ENCODE measurements around the gene SPOPL. TPM values are rescaled to one million over a fixed set of nuclear protein-coding genes. Genes with fewer than 3 reads are reported as not detected.

SPOPL gene
- total RNA-seq, 1 experiment from 2014 or later = 21.0 TPM

DNA sequence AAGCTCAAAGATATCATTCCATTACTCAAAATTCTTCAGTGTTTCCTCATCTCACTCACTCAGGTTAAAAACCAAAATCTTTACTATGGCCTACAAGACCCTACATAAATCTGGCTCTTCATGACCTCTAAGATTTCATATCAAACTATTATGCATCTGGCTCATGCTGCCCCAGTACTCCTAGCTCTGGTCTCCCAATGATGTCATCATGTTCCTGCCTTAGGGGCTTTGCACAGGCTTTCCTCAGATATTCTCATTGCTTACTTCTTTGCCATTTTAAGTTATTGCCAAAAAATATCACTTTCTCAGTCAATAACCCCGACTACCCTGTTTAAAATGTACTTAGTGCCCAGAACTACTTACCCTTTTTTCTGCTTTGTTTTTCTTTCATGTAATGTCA is 33.0 kb upstream of the SPOPL start:
- Histone ChIP-seq H3K27me3 (ENCODE audit: insufficient read depth, low read depth) (no peaks in the 10 kb centered on the region), H3K9me2 (ENCODE audit: insufficient read depth) (no peaks in the 10 kb centered on the region), H3K4me2 (no peak overlapping the region), H3K36me3 (ENCODE audit: low read depth) (no peaks in the 10 kb centered on the region), H3K9me3 (ENCODE audit: insufficient read depth, low read depth) (no peaks in the 10 kb centered on the region), H3K27ac (no peak overlapping the region), H2AFZ (no peak overlapping the region), H4K20me1 (ENCODE audit: insufficient read depth) (no peaks in the 10 kb centered on the region), H3K4me1 (replicated peaks; ENCODE audit: insufficient read depth) (no peaks in the 10 kb centered on the region), H3F3A (ENCODE audit: insufficient read depth, low read depth) (no peaks in the 10 kb centered on the region), H3K4me3 (no peak overlapping the region), H3K79me2 (ENCODE audit: low read depth) (no peaks in the 10 kb centered on the region)
- ChIA-PET POLR2A (ENCODE audit: unreplicated experiment) (no interaction called here), CTCF (no interaction called here)
- intact Hi-C loops (cut with micrococcal nuclease; ENCODE audit: unreplicated experiment) = no loop called here
- TF ChIP-seq EZH2 (IDR thresholded peaks at IDR 0.05; ENCODE audit: low read depth) = no peak
- TF ChIP-seq, protein P1, sequence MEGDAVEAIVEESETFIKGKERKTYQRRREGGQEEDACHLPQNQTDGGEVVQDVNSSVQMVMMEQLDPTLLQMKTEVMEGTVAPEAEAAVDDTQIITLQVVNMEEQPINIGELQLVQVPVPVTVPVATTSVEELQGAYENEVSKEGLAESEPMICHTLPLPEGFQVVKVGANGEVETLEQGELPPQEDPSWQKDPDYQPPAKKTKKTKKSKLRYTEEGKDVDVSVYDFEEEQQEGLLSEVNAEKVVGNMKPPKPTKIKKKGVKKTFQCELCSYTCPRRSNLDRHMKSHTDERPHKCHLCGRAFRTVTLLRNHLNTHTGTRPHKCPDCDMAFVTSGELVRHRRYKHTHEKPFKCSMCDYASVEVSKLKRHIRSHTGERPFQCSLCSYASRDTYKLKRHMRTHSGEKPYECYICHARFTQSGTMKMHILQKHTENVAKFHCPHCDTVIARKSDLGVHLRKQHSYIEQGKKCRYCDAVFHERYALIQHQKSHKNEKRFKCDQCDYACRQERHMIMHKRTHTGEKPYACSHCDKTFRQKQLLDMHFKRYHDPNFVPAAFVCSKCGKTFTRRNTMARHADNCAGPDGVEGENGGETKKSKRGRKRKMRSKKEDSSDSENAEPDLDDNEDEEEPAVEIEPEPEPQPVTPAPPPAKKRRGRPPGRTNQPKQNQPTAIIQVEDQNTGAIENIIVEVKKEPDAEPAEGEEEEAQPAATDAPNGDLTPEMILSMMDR (conservative IDR thresholded peaks at IDR 0.05) = no peak
- no peak for DNase-seq
- no TSS peak for BruUV-seq (replicated peaks)

GRCh38 chr2:138469411-138469810 is 32.2 kb upstream of the SPOPL start:
- TF ChIP-seq, protein P1 (conservative IDR thresholded peaks at IDR 0.05) = no peak
- no peak for TF ChIP-seq EZH2 (IDR thresholded peaks at IDR 0.05; ENCODE audit: low read depth)
- POLR2A ChIA-PET (ENCODE audit: unreplicated experiment) = no interaction called here
- Histone ChIP-seq H3K79me2 (ENCODE audit: low read depth) (no peaks in the 10 kb centered on the region), H3K27me3 (ENCODE audit: insufficient read depth, low read depth) (no peaks in the 10 kb centered on the region), H3K27ac (no peak overlapping the region), H4K20me1 (ENCODE audit: insufficient read depth) (no peaks in the 10 kb centered on the region), H3K4me1 (replicated peaks; ENCODE audit: insufficient read depth) (no peaks in the 10 kb centered on the region), H3K4me2 (no peak overlapping the region), H3K9me2 (ENCODE audit: insufficient read depth) (no peaks in the 10 kb centered on the region), H3F3A (ENCODE audit: insufficient read depth, low read depth) (no peaks in the 10 kb centered on the region), H3K9me3 (ENCODE audit: insufficient read depth, low read depth) (no peaks in the 10 kb centered on the region), H3K36me3 (ENCODE audit: low read depth) (no peaks in the 10 kb centered on the region), H2AFZ (no peak overlapping the region), H3K4me3 (no peak overlapping the region)
- DNase-seq = no peak
- intact Hi-C loops (cut with micrococcal nuclease; ENCODE audit: unreplicated experiment) = no loop called here
- no TSS peak for BruUV-seq (replicated peaks)
- CTCF ChIA-PET = no interaction called here

GRCh38 chr2:138470941-138471340 is 30.6 kb upstream of the SPOPL start:
- no peak for TF ChIP-seq EZH2 (IDR thresholded peaks at IDR 0.05; ENCODE audit: low read depth)
- TF ChIP-seq, protein P1 (conservative IDR thresholded peaks at IDR 0.05) = no peak
- DNase-seq = no peak
- no TSS peak for BruUV-seq (replicated peaks)

More at GRCh38 chr2:138470941-138471340, 30.6 kb upstream of the SPOPL start:
- H2AFZ ChIP-seq = no peak overlapping the region
- H3K9me3 ChIP-seq (ENCODE audit: insufficient read depth, low read depth) = no peaks in the 10 kb centered on the region
- no peaks in the 10 kb centered on the region for H3K27me3 ChIP-seq (ENCODE audit: insufficient read depth, low read depth)
- H3K9me2 ChIP-seq (ENCODE audit: insufficient read depth) = no peaks in the 10 kb centered on the region
- POLR2A ChIA-PET (ENCODE audit: unreplicated experiment) = no interaction called here
- CTCF ChIA-PET = no interaction called here
- no peaks in the 10 kb centered on the region for H3F3A ChIP-seq (ENCODE audit: insufficient read depth, low read depth)
- intact Hi-C loops (cut with micrococcal nuclease; ENCODE audit: unreplicated experiment) = no loop called here
- no peak overlapping the region for H3K4me2 ChIP-seq
- no peaks in the 10 kb centered on the region for H3K79me2 ChIP-seq (ENCODE audit: low read depth)
- no peak overlapping the region for H3K4me3 ChIP-seq
- no peaks in the 10 kb centered on the region for H3K4me1 ChIP-seq (replicated peaks; ENCODE audit: insufficient read depth)
- H4K20me1 ChIP-seq (ENCODE audit: insufficient read depth) = no peaks in the 10 kb centered on the region
- no peak overlapping the region for H3K27ac ChIP-seq
- no peaks in the 10 kb centered on the region for H3K36me3 ChIP-seq (ENCODE audit: low read depth)

Data from PC-9 (cell line).